LNCAP (cell line): ENCODE measurements around the gene KASH5.

Experiments
- CTCF ChIP-seq: fragments of 450-650 bp; IDR thresholded peaks from 2 replicates; pipeline ENCODE4 v1.5.1; 2017; ENCODE audit warnings: mild to moderate bottlenecking

KASH5 gene

GRCh38 chr19:49415810-49416200 is 27.8 kb downstream of the KASH5 start:
- TF ChIP-seq CTCF: no peak

- TF ChIP-seq CTCF: no peak
Observed at GRCh38 chr19:49417088-49417487, 29.0 kb downstream of the KASH5 start.

- TF ChIP-seq CTCF: no peak
Observed at GRCh38 chr19:49418511-49418910, 30.5 kb downstream of the KASH5 start.

GRCh38 chr19:49419173-49419572 is 31.1 kb downstream of the KASH5 start:
- no peak for TF ChIP-seq CTCF

GRCh38 chr19:49420227-49420626 is 32.2 kb downstream of the KASH5 start:
- no peak for TF ChIP-seq CTCF

GRCh38 chr19:49421039-49421877 is 33.2 kb downstream of the KASH5 start:
- no peak for TF ChIP-seq CTCF

- TF ChIP-seq CTCF: no peak
Observed at GRCh38 chr19:49421878-49422202, 33.8 kb downstream of the KASH5 start.
